SK-N-SH treated with all-trans-retinoic acid at 6 μM for 48 hours (cell line): Measurements from ENCODE around the gene TBX18.
A peak's percentile ranks its signal among the peaks of the same experiment; 100 is the strongest.

Experiments
- ATAC-seq: fragments of 200-7000 bp; cut with Tn5 transposase; 3 replicates; pipeline ENCODE4 v1.9.1; 2020; ENCODE audit warnings: mild to moderate bottlenecking, moderate library complexity
- BACH2 ChIP-seq: fragments of 250-450 bp; sonication (Bioruptor Pico); IDR thresholded peaks from 2 replicates; pipeline ENCODE4 v1.9.0; 2021; ENCODE audit warnings: mild to moderate bottlenecking, borderline replicate concordance
- CSDC2 ChIP-seq: fragments of 250-450 bp; sonication (Bioruptor Pico); IDR thresholded peaks from 2 replicates; pipeline ENCODE4 v1.5.0; 2020; ENCODE audit warnings: mild to moderate bottlenecking, moderate library complexity
- ESRRG ChIP-seq: fragments of 250-450 bp; sonication (Bioruptor Pico); IDR thresholded peaks from 2 replicates; pipeline ENCODE4 v1.6.1; 2021; ENCODE audit warnings: mild to moderate bottlenecking
- GLIS3 ChIP-seq: fragments of 250-450 bp; sonication (Bioruptor Pico); IDR thresholded peaks from 2 replicates; pipeline ENCODE4 v1.5.0; 2020; ENCODE audit warnings: mild to moderate bottlenecking, moderate library complexity
- ISL1 ChIP-seq: fragments of 250-450 bp; sonication (Bioruptor Pico); IDR thresholded peaks from 2 replicates; pipeline ENCODE4 v2.1.2; 2022; ENCODE audit warnings: mild to moderate bottlenecking, moderate library complexity
- OSR1 ChIP-seq: fragments of 250-450 bp; sonication (Bioruptor Pico); IDR thresholded peaks from 2 replicates; pipeline ENCODE4 v1.8.0; 2022; ENCODE audit warnings: moderate library complexity, mild to moderate bottlenecking, inconsistent platforms
- PPARA ChIP-seq: fragments of 250-450 bp; sonication (Bioruptor Pico); IDR thresholded peaks from 2 replicates; pipeline ENCODE4 v1.5.0; 2020; ENCODE audit warnings: mild to moderate bottlenecking, borderline replicate concordance
- SNAI2 ChIP-seq: fragments of 250-450 bp; sonication (Bioruptor Pico); IDR thresholded peaks from 2 replicates; pipeline ENCODE4 v1.5.0; 2020; ENCODE audit warnings: mild to moderate bottlenecking, moderate library complexity
- TCF4 ChIP-seq: fragments of 250-450 bp; sonication (Bioruptor Pico); IDR thresholded peaks from 2 replicates; pipeline ENCODE4 v1.8.0; 2021; ENCODE audit warnings: mild to moderate bottlenecking, moderate library complexity, borderline replicate concordance
- TOX ChIP-seq: fragments of 250-450 bp; sonication (Bioruptor Pico); IDR thresholded peaks from 2 replicates; pipeline ENCODE4 v1.8.0; 2021; ENCODE audit warnings: mild to moderate bottlenecking, moderate library complexity, borderline replicate concordance
- ZC3H10 ChIP-seq: fragments of 250-450 bp; sonication (Bioruptor Pico); IDR thresholded peaks from 2 replicates; pipeline ENCODE4 v1.5.1; 2021; ENCODE audit warnings: mild to moderate bottlenecking, moderate library complexity
- ZFP3 ChIP-seq: fragments of 250-450 bp; sonication (Bioruptor Pico); IDR thresholded peaks from 2 replicates; pipeline ENCODE4 v1.5.0; 2020; ENCODE audit warnings: mild to moderate bottlenecking, moderate library complexity
- ZNF565 ChIP-seq: fragments of 450-650 bp; formaldehyde crosslinking; conservative IDR thresholded peaks from 2 replicates; pipeline ENCODE4 v1.5.0; 2020; ENCODE audit warnings: low read depth, mild to moderate bottlenecking, moderate library complexity
- ZNF70 ChIP-seq: fragments of 450-650 bp; formaldehyde crosslinking; IDR thresholded peaks from 2 replicates; pipeline ENCODE4 v1.5.0; 2020; ENCODE audit warnings: mild to moderate bottlenecking, moderate library complexity
- ZNF8 ChIP-seq: fragments of 450-650 bp; formaldehyde crosslinking; IDR thresholded peaks from 2 replicates; pipeline ENCODE4 v1.5.0; 2020; ENCODE audit warnings: mild to moderate bottlenecking, moderate library complexity
- TF ChIP-seq, protein P1 (sequence below): fragments of 250-450 bp; sonication (Bioruptor Pico); IDR thresholded peaks from 2 replicates; pipeline ENCODE4 v1.5.1; 2021; ENCODE audit warnings: mild to moderate bottlenecking, moderate library complexity
- TF ChIP-seq, protein P2 (sequence below): fragments of 250-450 bp; sonication (Bioruptor Pico); IDR thresholded peaks from 2 replicates; pipeline ENCODE4 v1.8.0; 2020; ENCODE audit warnings: mild to moderate bottlenecking, moderate library complexity, borderline replicate concordance
- TF ChIP-seq, protein P3 (sequence below): fragments of 250-450 bp; sonication (Bioruptor Pico); IDR thresholded peaks from 2 replicates; pipeline ENCODE4 v1.5.1; 2020; ENCODE audit warnings: low read depth, mild to moderate bottlenecking, moderate library complexity
- TF ChIP-seq, protein P4 (sequence below): fragments of 250-450 bp; sonication (Bioruptor Pico); IDR thresholded peaks from 2 replicates; pipeline ENCODE4 v1.8.0; 2021; ENCODE audit warnings: low read depth, mild to moderate bottlenecking, moderate library complexity, borderline replicate concordance
- TF ChIP-seq, protein P5 (sequence below): fragments of 250-450 bp; sonication (Bioruptor Pico); IDR thresholded peaks from 2 replicates; pipeline ENCODE4 v1.5.0; 2020; ENCODE audit warnings: mild to moderate bottlenecking, moderate library complexity

The TBX18 gene

DNA sequence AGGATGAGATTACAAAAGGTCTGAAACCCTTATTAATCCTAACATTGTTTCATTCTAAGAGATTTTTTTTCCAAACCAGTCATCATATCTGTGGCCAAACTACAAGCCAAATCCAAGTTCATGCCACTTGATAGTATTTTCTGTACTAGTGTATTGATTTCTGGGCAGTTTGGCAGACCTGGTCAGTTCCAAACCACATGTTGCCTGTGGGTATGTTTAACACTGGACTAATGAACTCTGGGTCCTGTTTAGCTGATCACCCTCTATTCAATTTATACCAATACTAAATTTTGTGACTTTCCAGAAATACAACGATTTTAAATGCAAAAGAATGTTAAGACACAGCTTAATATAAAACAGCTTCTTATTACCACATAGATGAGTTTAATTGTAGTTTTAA is 24.0 kb downstream of the TBX18 start:
- TF ChIP-seq ZFP3 (CRISPR knock-in tag) (no peak), ZNF70 (CRISPR knock-in tag) (no peak), ESRRG (CRISPR knock-in tag) (no peak)
- TF ChIP-seq, all 23 proteins: peak for 0
- ATAC-seq, result no peak

DNA sequence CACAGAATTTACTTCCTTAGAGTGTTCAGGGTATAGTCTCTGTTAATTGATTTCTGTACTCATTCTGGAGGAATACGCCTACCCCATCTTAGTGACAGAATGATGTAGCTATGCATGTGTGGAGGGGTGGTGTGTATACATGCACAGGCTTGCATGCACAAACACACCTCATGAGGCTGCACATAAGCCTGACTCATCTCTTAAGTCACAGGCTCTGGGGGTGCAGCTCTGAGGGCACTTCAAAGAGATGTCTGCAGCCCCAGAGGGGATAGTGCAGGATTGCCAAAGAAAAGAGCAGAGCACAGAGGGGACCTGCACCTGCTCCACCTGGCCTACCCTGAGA is 24.6 kb downstream of the TBX18 start:
- TF ChIP-seq GLIS3 (no peak), CSDC2 (no peak), ZNF8 (CRISPR knock-in tag) (no peak), ZFP3 (CRISPR knock-in tag) (no peak), SNAI2 (CRISPR knock-in tag) (no peak), ZC3H10 (CRISPR knock-in tag) (no peak), OSR1 (no peak), ESRRG (CRISPR knock-in tag) (no peak), TOX (no peak), BACH2 (no peak), ISL1 (CRISPR knock-in tag) (no peak), ZNF565 (CRISPR knock-in tag) (no peak), PPARA (CRISPR knock-in tag) (no peak)
- TF ChIP-seq, protein P1, sequence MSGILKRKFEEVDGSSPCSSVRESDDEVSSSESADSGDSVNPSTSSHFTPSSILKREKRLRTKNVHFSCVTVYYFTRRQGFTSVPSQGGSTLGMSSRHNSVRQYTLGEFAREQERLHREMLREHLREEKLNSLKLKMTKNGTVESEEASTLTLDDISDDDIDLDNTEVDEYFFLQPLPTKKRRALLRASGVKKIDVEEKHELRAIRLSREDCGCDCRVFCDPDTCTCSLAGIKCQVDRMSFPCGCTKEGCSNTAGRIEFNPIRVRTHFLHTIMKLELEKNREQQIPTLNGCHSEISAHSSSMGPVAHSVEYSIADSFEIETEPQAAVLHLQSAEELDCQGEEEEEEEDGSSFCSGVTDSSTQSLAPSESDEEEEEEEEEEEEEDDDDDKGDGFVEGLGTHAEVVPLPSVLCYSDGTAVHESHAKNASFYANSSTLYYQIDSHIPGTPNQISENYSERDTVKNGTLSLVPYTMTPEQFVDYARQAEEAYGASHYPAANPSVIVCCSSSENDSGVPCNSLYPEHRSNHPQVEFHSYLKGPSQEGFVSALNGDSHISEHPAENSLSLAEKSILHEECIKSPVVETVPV (CRISPR knock-in tag), result no peak
- TF ChIP-seq, protein P2, sequence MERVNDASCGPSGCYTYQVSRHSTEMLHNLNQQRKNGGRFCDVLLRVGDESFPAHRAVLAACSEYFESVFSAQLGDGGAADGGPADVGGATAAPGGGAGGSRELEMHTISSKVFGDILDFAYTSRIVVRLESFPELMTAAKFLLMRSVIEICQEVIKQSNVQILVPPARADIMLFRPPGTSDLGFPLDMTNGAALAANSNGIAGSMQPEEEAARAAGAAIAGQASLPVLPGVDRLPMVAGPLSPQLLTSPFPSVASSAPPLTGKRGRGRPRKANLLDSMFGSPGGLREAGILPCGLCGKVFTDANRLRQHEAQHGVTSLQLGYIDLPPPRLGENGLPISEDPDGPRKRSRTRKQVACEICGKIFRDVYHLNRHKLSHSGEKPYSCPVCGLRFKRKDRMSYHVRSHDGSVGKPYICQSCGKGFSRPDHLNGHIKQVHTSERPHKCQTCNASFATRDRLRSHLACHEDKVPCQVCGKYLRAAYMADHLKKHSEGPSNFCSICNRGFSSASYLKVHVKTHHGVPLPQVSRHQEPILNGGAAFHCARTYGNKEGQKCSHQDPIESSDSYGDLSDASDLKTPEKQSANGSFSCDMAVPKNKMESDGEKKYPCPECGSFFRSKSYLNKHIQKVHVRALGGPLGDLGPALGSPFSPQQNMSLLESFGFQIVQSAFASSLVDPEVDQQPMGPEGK (CRISPR knock-in tag), result no peak
- TF ChIP-seq, all 23 proteins: peak for 0
- ATAC-seq, result peak; percentile 50

DNA sequence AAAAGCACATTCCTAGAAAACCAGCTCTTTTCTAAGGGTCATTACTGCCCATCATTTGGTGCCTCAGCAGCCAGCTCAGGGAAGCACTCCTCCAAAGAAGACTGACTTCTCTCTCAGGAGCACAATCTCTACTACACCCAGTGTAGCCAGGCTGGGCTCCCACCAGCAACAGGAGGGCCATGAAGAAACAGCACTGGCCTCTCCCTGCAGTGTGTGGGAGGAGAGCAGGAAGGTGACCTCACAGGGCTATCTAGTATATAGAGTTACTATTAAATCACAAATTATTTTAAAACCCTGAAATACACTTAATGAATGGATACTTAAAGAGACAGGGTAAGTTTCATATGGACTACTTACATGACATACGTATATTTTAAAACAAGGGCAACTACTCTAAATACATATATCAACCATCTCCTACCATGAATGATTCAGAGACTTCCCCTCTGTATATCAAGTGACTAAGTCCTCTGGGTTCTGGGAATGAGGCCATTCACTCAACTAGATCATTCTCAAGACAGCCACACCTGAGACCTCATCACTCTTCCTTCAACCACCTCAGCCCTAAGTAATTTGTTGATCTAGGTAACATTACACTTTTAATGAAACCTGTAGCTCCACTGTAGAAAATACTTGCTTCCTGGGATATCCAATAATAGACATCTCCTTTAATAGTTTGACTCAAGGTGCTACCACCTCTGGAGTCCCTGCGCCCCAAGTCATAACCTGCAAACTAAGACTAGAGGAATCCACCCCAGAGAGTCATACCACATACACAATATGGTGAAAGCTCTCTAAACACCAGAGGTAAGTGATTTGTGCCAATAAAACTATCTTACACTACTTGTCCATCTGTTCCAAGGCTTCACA is 25.2 kb downstream of the TBX18 start:
- TF ChIP-seq ZNF8 (CRISPR knock-in tag) (no peak), ISL1 (CRISPR knock-in tag) (no peak)
- TF ChIP-seq, protein P3, sequence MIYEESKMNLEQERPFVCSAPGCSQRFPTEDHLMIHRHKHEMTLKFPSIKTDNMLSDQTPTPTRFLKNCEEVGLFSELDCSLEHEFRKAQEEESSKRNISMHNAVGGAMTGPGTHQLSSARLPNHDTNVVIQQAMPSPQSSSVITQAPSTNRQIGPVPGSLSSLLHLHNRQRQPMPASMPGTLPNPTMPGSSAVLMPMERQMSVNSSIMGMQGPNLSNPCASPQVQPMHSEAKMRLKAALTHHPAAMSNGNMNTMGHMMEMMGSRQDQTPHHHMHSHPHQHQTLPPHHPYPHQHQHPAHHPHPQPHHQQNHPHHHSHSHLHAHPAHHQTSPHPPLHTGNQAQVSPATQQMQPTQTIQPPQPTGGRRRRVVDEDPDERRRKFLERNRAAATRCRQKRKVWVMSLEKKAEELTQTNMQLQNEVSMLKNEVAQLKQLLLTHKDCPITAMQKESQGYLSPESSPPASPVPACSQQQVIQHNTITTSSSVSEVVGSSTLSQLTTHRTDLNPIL (CRISPR knock-in tag), result no peak
- TF ChIP-seq, protein P1 (CRISPR knock-in tag), result no peak
- peak; percentile 19; the same call in 1 of the 3 replicates for ATAC-seq

DNA sequence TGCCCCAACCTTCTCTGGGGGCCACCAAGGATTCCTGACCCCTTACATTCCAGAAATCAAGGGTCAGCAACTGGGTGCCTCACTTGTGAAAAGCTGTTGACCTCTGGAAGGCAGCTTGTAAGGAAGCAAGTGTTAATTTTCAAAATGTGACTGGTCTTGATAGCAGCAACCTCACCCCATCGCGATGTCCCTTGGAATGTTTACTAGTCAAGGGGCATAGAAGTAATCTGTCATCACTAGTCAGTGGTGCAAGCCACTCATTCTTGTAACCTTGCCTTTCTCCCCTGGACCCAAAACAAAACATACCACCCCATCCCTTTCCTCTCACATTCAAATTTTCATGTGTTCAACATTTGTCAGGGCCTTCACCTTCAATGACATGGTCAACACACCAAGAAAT is 30.5 kb downstream of the TBX18 start:
- TF ChIP-seq SNAI2 (CRISPR knock-in tag) (no peak), OSR1 (no peak), TOX (no peak), ZC3H10 (CRISPR knock-in tag) (no peak), ZFP3 (CRISPR knock-in tag) (no peak), ZNF70 (CRISPR knock-in tag) (no peak), ZNF8 (CRISPR knock-in tag) (no peak), TCF4 (CRISPR knock-in tag) (no peak), PPARA (CRISPR knock-in tag) (no peak)
- TF ChIP-seq, protein P4, sequence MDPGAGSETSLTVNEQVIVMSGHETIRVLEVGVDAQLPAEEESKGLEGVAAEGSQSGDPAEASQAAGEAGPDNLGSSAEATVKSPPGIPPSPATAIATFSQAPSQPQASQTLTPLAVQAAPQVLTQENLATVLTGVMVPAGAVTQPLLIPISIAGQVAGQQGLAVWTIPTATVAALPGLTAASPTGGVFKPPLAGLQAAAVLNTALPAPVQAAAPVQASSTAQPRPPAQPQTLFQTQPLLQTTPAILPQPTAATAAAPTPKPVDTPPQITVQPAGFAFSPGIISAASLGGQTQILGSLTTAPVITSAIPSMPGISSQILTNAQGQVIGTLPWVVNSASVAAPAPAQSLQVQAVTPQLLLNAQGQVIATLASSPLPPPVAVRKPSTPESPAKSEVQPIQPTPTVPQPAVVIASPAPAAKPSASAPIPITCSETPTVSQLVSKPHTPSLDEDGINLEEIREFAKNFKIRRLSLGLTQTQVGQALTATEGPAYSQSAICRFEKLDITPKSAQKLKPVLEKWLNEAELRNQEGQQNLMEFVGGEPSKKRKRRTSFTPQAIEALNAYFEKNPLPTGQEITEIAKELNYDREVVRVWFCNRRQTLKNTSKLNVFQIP (CRISPR knock-in tag), result no peak
- TF ChIP-seq, protein P2 (CRISPR knock-in tag), result no peak
- TF ChIP-seq, protein P1 (CRISPR knock-in tag), result no peak
- TF ChIP-seq, protein P5, sequence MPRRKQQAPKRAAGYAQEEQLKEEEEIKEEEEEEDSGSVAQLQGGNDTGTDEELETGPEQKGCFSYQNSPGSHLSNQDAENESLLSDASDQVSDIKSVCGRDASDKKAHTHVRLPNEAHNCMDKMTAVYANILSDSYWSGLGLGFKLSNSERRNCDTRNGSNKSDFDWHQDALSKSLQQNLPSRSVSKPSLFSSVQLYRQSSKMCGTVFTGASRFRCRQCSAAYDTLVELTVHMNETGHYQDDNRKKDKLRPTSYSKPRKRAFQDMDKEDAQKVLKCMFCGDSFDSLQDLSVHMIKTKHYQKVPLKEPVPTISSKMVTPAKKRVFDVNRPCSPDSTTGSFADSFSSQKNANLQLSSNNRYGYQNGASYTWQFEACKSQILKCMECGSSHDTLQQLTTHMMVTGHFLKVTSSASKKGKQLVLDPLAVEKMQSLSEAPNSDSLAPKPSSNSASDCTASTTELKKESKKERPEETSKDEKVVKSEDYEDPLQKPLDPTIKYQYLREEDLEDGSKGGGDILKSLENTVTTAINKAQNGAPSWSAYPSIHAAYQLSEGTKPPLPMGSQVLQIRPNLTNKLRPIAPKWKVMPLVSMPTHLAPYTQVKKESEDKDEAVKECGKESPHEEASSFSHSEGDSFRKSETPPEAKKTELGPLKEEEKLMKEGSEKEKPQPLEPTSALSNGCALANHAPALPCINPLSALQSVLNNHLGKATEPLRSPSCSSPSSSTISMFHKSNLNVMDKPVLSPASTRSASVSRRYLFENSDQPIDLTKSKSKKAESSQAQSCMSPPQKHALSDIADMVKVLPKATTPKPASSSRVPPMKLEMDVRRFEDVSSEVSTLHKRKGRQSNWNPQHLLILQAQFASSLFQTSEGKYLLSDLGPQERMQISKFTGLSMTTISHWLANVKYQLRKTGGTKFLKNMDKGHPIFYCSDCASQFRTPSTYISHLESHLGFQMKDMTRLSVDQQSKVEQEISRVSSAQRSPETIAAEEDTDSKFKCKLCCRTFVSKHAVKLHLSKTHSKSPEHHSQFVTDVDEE (CRISPR knock-in tag), result no peak
- ATAC-seq, result no peak
